Urinary bladder (tissue), 4 donors: ENCODE measurements around the gene EXOC4. TPM values are rescaled to one million over a fixed set of nuclear protein-coding genes. Genes with fewer than 3 reads are reported as not detected.

Experiments used
- DNase-seq: peaks from one replicate; pipeline ENCODE4 v3.0.0-alpha.2; 2015; ENCODE audit errors: extremely low spot score
- H3K27ac ChIP-seq: one replicate; pipeline ENCODE4 v1.5.1; 2013; ENCODE audit warnings: low read depth, mild to moderate bottlenecking, moderate library complexity
- H3K36me3 ChIP-seq: one replicate; pipeline ENCODE4 v1.6.1; 2013; ENCODE audit warnings: mild to moderate bottlenecking, moderate library complexity; ENCODE audit not compliant: insufficient read depth
- H3K4me1 ChIP-seq: one replicate; pipeline ENCODE4 v1.6.1; 2013; ENCODE audit warnings: mild to moderate bottlenecking, moderate library complexity; ENCODE audit not compliant: insufficient read depth
- H3K4me3 ChIP-seq: one replicate; pipeline ENCODE4 v1.5.1; 2013; ENCODE audit warnings: low read depth, low read length
- WGBS: extraction: QIAGEN DNeasy Blood & Tissue Kit; methylation state at CpG from one replicate; pipeline ENCODE4 v1.1.7; 2013; 5-methylcytosine and 5-hydroxymethylcytosine counted together
- polyA plus RNA-seq: library from polyadenylated mRNA; stranded (reverse); fragments of 200-250 nt; gene quantifications from one replicate; pipeline ENCODE4 v1.2.3, GENCODE V29; 2013
- total RNA-seq: library from RNA; depleted of rRNA; stranded (reverse); fragments of >200 nt; gene quantifications from one replicate; pipeline ENCODE4 v1.2.3, GENCODE V29; 2014
- donor health status: healthy with polysubstance abuse.
- donor health status: healthy.

The EXOC4 gene
- total and polyA plus RNA-seq, 2 donors, result 31.0 to 163 TPM

DNA sequence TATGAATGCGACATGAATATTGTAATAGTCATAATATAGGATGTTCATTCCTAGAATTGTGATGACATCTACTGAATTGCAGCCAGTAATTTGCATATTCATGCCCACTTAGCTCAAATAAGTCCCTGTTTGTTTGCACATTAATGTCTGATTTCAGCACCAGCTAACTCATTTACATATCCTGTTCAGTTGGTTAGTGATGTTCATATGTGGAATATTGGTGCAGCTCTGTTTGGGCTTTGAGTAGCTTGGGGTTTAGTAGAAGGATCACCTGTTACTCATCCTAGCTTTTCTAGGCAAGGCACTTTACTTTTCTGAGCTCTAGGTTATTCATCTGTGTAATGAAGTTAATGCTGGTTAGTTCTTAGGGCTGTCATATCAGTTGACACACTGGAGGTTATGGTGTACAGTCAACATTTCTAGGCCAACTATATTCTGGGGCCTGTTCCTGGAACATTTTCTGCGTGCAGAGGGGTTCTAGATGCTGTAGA, 238.4 kb downstream of the EXOC4 start:
- Histone ChIP-seq H3K27ac (no peak overlapping the region), H3K4me1 (no peaks in the 10 kb centered on the region), H3K4me3 (no peak overlapping the region), H3K36me3 (peaks cover 1% of the 10 kb centered on the region)
- DNase-seq, result no peak
- WGBS, result 92% methylated on average over 2 of the region's 2 CpGs

DNA sequence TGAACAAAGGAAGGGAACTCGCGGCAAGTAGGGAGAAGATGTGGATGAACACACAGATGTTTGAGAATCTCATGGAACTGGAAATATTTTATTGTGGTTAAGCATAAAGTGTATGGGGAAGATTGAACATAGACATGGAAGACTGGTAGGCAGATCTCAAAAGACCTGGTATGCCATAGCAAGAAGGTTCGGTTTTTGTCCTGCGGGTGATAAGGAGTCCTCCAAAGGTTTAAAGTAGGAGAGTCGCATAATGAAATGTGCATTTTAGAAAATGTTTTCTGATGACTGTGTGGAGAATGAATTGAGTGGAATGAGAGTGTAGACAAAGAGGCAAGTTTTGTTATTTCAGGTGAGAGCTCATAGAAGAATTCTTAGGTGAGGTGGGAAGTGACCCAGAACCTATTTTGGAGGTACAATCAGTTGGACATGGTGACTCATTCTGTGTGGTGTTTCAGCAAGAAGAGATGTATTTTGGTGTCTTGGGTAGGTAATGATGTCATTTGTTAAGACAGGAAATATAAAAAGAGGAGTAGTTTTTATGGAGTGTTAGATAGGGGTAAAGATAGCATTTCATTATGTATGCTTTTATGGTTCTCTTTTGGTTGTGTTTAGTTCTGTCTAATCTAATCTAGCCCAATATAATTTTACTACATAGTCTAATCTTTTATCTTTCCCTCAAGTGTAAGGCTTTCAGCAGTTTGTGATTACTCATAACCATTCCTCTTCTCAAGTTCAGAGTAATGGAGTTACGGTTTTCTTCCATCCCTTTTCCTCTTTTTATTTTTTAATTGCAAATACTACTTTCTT, 239.2 kb downstream of the EXOC4 start:
- WGBS, result 92% methylated on average over 6 of the region's 6 CpGs
- H3K27ac ChIP-seq, result no peak overlapping the region
- DNase-seq, result no peak
- H3K36me3 ChIP-seq, result peaks cover 1% of the 10 kb centered on the region
- no peak overlapping the region for H3K4me3 ChIP-seq
- H3K4me1 ChIP-seq, result no peaks in the 10 kb centered on the region

DNA sequence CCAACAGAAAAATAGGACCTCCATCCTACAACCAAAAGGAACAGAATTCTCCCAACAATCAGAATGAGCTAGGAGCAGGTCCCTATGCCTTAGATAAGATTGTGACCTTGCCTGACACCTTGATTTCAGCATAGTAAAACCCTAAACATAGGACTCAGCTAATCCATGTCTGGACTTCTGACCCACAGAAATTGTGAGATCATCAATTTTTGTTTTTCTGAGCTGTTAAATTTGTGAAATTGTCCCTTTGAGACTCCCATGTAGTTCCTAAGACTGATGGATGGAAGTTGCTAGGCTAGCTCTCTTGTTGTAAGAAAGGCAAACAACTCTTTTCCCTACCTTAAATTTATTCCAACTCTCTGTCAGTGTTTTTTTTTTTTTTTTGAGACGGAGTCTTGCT, 244.2 kb downstream of the EXOC4 start:
- no peak overlapping the region for H3K4me3 ChIP-seq
- H3K36me3 ChIP-seq, result peaks cover 1% of the 10 kb centered on the region
- no peak overlapping the region for H3K27ac ChIP-seq
- 100% methylated on average over 1 of the region's 1 CpG for WGBS
- no peak for DNase-seq
- H3K4me1 ChIP-seq, result peaks cover 1% of the 10 kb centered on the region

DNA sequence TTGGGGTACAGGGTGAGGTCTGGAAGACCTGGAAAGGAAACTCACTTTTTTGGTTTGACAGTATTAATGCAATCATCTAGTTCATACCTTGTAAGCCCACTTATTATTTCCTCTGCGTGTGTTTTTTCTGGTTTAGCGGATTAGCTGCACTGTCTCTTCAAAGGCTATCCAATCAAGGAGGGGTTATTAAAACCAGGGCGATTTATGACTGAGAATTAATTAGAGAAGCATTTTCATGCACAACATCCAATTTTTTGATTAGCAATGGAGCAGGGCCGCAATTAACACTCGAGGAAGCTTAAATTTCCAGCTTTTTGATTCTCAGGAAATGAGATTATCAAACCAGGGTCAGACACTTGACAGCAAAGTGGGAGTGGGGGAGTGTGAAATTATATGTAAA, 248.9 kb downstream of the EXOC4 start:
- no peak overlapping the region for H3K4me3 ChIP-seq
- H3K27ac ChIP-seq, result no peak overlapping the region
- no peak for DNase-seq
- WGBS, result 86% methylated on average over 5 of the region's 5 CpGs
- peaks cover 1% of the 10 kb centered on the region for H3K4me1 ChIP-seq
- H3K36me3 ChIP-seq, result no peaks in the 10 kb centered on the region

DNA sequence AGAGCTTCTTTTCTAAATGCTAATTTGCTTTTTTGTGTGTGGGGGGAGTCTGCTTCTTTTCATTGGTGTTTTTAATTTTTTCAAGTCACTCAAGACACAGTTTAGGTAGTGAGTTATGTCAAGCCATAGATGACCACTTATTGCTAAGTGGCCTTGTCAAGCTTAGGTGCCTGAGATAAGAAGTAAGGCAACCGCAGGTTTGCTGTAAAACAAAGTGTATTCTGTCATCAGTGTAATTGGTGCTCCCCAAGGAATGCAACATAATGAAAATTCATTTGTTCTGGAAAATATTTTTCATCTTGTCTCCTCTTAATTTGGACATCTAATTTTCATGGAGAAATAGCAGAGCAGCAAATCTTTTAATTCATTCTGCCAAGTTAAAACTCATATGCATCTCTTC, 249.6 kb downstream of the EXOC4 start:
- no peak for DNase-seq
- 82% methylated on average over 1 of the region's 1 CpG for WGBS
- Histone ChIP-seq H3K4me1 (peaks cover 1% of the 10 kb centered on the region), H3K27ac (no peak overlapping the region), H3K36me3 (no peaks in the 10 kb centered on the region), H3K4me3 (no peak overlapping the region)

DNA sequence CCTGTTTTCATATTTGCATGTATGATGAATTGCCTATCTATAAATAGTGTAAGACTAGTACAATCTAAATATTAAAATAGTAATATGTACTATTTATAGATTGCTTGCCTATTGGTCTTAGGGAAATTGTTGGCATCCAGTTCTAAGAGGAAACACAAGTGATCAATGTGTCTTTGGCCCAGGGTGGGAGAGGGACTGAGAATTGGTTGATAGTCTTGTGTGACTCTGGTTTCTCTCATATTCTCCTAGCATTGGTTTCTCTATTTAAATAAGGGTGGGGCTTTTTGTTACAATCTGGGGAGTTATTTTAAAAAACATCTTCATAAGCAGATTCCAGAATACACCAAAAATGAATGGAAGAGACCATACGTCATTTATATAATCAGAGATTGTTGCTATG, 250.1 kb downstream of the EXOC4 start:
- H3K4me3 ChIP-seq, result no peak overlapping the region
- H3K27ac ChIP-seq, result no peak overlapping the region
- H3K4me1 ChIP-seq, result peaks cover 1% of the 10 kb centered on the region
- no peaks in the 10 kb centered on the region for H3K36me3 ChIP-seq
- DNase-seq, result no peak
- WGBS, result 94% methylated on average over 1 of the region's 1 CpG

DNA sequence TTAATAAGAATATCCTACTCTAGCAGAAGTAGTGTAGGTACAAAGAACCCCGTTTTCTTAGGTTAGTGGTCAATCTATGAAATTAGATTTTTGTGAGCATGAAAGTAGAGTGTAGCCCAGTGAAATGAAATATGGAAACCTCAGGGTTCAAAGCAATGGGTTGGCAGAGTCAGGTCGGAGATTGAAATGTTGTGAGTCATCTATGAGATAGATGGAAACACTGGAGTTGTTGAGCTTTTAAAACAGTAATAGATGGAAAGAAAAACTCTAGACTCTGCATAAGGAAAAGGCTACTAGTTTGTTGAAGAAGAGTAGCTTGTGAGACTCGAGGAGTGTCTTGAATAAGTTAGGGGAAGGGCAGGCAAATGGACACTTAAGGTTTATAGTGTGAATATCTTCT, 251.9 kb downstream of the EXOC4 start:
- Histone ChIP-seq H3K36me3 (no peaks in the 10 kb centered on the region), H3K27ac (no peak overlapping the region), H3K4me3 (no peak overlapping the region), H3K4me1 (peaks cover 1% of the 10 kb centered on the region)
- DNase-seq, result no peak
- WGBS, result 94% methylated on average over 3 of the region's 3 CpGs

DNA sequence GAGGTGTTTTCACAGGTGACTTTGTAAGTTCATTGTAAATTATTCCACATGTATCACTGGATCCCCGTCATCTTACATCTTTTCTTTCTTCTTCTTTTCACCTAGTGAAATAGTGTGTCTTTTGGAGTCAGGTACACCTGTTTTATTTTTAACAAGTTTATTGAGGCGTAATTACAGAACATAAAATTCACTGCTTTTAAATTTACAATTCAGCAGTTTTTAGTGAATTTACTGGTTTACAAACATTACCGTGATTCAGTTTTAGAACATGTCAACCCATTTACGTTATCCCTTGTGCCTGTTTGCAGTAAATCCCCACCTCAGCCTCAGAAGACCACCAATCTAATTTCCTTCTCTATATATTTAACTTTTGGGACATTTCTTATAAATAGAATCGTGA, 256.9 kb downstream of the EXOC4 start:
- Histone ChIP-seq H3K27ac (no peak overlapping the region), H3K4me3 (no peak overlapping the region), H3K4me1 (no peaks in the 10 kb centered on the region), H3K36me3 (no peaks in the 10 kb centered on the region)
- 96% methylated on average over 5 of the region's 5 CpGs for WGBS
- DNase-seq, result no peak

DNA sequence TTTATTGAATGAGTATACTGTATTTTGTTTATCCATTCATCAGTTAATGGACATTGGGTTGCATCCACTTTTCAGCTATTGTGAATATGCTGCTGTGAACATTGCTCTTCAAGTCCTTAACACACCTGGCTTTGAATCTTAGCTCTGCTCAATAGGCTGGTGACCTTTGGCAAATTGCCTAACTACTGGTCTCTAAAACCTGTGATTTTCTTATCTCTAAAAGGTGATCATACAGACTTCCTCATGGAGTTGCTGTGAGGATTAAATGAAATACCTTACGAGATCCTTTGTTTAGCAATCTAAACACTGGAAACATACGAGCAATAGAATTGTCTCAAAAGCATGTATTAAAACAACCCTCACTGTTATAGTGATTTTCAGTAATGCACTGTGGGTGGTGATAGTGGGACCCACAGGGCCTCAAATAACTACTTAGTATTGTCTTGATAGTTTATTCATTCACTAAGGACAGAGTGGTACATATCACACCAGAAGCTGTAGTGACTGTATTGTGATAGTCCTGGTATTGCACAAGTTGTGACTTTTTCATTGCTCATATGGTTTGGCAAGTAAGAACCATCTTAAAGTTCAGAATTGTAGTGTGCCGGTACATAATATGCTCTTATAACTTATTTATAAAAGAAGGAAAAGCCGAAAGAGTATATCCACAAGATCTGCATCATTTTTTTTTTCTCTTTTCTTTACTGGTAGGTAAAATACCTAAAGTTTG, 257.6 kb downstream of the EXOC4 start:
- no peak for DNase-seq
- Histone ChIP-seq H3K27ac (no peak overlapping the region), H3K4me3 (no peak overlapping the region), H3K4me1 (no peaks in the 10 kb centered on the region), H3K36me3 (no peaks in the 10 kb centered on the region)
- 95% methylated on average over 4 of the region's 4 CpGs for WGBS

DNA sequence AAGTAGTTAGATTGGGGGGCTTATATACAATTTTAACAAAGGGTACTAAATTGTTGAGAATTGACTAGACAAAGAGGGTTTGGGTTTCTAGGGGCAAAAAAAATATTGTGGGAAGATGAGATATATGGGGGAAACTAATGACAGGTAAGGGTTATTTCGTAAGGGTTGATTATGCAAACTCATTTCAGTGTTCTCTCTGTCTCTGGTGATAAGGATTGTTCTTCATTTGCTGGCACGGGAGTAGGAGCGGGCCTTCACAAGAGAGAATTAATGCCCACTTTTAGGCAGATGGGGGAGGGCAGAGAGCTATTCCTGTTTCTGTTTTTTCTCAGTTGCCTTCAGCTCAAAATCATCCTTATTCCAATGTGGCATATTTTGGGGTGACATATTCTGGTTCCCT, 258.4 kb downstream of the EXOC4 start:
- H3K27ac ChIP-seq, result no peak overlapping the region
- DNase-seq, result no peak
- 93% methylated on average over 3 of the region's 3 CpGs for WGBS
- no peaks in the 10 kb centered on the region for H3K36me3 ChIP-seq
- no peaks in the 10 kb centered on the region for H3K4me1 ChIP-seq
- H3K4me3 ChIP-seq, result no peak overlapping the region

DNA sequence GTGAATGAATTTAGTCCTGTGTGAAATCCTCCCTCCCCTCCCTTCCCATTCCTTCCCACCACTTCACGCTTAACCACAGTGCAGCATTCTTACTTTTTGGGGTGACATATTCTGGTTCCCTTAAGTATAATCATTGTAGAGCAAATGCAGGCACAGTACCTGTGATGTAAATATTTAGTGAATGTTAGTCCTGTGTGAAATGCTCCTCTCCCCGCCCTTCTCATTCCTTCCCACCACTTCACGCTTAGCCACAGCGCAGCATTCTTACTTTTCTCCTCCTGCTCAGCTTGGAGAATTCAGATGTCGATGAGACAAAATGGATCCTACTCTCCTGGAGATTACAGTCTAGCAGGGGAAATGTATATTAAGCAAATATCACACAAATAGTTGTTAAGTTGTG, 258.8 kb downstream of the EXOC4 start:
- WGBS, result 98% methylated on average over 5 of the region's 5 CpGs
- no peaks in the 10 kb centered on the region for H3K4me1 ChIP-seq
- H3K36me3 ChIP-seq, result no peaks in the 10 kb centered on the region
- H3K27ac ChIP-seq, result no peak overlapping the region
- DNase-seq, result no peak
- no peak overlapping the region for H3K4me3 ChIP-seq

DNA sequence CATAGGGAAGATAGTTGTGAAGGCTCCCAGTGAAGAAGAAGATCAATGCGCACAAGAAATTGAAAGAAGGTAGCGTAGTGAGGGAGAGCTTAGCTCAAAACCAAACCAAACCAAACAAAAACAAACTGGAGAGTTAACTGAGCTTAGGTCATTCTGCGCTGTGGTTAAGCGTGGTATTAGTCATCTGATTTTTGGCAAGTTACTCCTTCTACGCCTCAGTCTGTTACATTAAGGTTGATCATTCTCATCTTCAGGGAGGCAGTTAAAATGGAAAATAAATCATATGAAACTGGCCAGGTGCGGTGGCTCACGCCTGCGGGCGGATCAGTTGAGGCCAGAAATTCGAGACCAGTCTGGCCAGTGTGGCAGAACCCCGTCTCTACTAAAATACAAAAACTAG, 259.7 kb downstream of the EXOC4 start:
- no peak overlapping the region for H3K4me3 ChIP-seq
- no peak overlapping the region for H3K27ac ChIP-seq
- WGBS, result 98% methylated on average over 11 of the region's 11 CpGs
- no peaks in the 10 kb centered on the region for H3K36me3 ChIP-seq
- no peaks in the 10 kb centered on the region for H3K4me1 ChIP-seq
- DNase-seq, result no peak

DNA sequence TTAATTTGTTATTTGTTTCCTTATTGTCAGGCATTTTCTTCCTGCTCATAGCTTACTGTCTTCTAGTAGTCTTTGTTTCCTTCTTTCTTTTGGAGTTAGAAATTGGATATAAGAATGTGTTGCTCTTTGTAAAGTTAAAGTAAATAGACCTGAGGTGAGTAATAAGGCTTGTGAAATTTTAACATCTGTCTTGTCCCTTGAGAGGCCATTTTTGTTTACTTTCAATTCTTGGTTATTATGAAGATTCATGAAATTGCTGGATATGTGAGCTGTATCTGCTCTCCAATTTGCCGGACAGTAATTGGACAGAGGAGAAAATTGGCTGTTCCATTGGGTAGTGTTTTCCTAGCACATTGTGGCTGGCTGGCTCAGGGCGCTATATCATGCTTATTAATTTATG, 260.7 kb downstream of the EXOC4 start:
- Histone ChIP-seq H3K4me3 (no peak overlapping the region), H3K4me1 (no peaks in the 10 kb centered on the region), H3K27ac (no peak overlapping the region), H3K36me3 (no peaks in the 10 kb centered on the region)
- DNase-seq, result no peak
- WGBS, result 85% methylated on average over 2 of the region's 2 CpGs

DNA sequence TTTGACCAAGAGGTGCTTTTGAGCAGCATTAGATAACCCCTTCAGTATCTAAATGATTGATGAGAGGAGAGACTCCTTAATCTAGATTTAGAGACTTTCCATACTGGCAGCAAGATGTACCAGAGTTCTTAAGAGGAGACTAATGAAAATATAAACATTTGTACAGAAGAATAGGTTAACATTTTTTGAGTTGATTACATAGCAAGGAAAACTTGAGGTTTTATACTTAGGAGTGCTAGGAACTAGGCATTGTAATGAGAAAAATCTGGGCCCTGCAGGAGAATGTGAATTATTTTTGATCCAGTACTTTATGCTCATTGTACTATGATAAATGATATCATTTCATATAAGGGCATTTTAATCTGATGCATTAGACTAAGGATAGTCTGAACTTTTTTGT, 261.7 kb downstream of the EXOC4 start:
- Histone ChIP-seq H3K4me1 (no peaks in the 10 kb centered on the region), H3K27ac (no peak overlapping the region), H3K36me3 (no peaks in the 10 kb centered on the region), H3K4me3 (no peak overlapping the region)
- DNase-seq, result no peak
